ENCODE measurements around the gene ATG10.

- TF ChIP-seq CTCF (IDR thresholded peaks at IDR 0.05), result no peak
- TF ChIP-seq ZFX (IDR thresholded peaks at IDR 0.05; ENCODE audit: borderline replicate concordance), result no peak
Observed at GRCh38 chr5:82252744-82253143, 280.9 kb downstream of the ATG10 start.

Measured in 22Rv1 (cell line).